ENCODE data around the gene AP1M2.

- no peak for TF ChIP-seq POLR2AphosphoS5 (IDR thresholded peaks at IDR 0.05; ENCODE audit: low read depth, low read length)
- no peak for TF ChIP-seq SIN3A (IDR thresholded peaks at IDR 0.05; ENCODE audit: borderline replicate concordance, insufficient read depth, low read length)
These were observed 24.8 kb upstream of the AP1M2 start for GRCh38 chr19:10611907-10612306.

All from PFSK-1 (cell line).